ENCODE results near the gene PDCD7. TPM values are rescaled to one million over a fixed set of nuclear protein-coding genes. Genes with fewer than 3 reads are reported as not detected.

PDCD7 gene
- total and polyA plus RNA-seq, 10 donors = 9.8 to 27.3 (median 22.1) TPM

GRCh38 chr15:65084500-65085206 lies 49.0 kb downstream of the PDCD7 start:
- 74 to 85% (median 80%) methylated on average over 7 of the region's 7 CpGs for WGBS, 5 donors
- H3K4me1 ChIP-seq = peaks cover 0 to 75% (median 24%) of the 10 kb centered on the region in 6 donors
- TF ChIP-seq, protein P1, sequence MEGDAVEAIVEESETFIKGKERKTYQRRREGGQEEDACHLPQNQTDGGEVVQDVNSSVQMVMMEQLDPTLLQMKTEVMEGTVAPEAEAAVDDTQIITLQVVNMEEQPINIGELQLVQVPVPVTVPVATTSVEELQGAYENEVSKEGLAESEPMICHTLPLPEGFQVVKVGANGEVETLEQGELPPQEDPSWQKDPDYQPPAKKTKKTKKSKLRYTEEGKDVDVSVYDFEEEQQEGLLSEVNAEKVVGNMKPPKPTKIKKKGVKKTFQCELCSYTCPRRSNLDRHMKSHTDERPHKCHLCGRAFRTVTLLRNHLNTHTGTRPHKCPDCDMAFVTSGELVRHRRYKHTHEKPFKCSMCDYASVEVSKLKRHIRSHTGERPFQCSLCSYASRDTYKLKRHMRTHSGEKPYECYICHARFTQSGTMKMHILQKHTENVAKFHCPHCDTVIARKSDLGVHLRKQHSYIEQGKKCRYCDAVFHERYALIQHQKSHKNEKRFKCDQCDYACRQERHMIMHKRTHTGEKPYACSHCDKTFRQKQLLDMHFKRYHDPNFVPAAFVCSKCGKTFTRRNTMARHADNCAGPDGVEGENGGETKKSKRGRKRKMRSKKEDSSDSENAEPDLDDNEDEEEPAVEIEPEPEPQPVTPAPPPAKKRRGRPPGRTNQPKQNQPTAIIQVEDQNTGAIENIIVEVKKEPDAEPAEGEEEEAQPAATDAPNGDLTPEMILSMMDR (IDR thresholded peaks at IDR 0.05 in 8 of 11, conservative IDR thresholded peaks at IDR 0.05 in 3 of 11) = no peak
- TF ChIP-seq POLR2A (IDR thresholded peaks at IDR 0.05) (no peak), POLR2AphosphoS5 (IDR thresholded peaks at IDR 0.05) (no peak)
- peaks cover 0 to 45% (median 6%) of the 10 kb centered on the region in 7 donors for H3K27me3 ChIP-seq (replicated peaks in 1 of 7)
- no peaks in the 10 kb centered on the region for H3K9me3 ChIP-seq
- DNase-seq = no peak
- H3K4me3 ChIP-seq = no peak overlapping the region
- intact Hi-C loops (cut with DNase I; ENCODE audit: low total_unique reads) = no loop called here
- peak overlapping the region in 6 of 8 donors; percentile 9 to 59 (median 46) for H3K27ac ChIP-seq
- H3K36me3 ChIP-seq = no peaks in the 10 kb centered on the region

DNA sequence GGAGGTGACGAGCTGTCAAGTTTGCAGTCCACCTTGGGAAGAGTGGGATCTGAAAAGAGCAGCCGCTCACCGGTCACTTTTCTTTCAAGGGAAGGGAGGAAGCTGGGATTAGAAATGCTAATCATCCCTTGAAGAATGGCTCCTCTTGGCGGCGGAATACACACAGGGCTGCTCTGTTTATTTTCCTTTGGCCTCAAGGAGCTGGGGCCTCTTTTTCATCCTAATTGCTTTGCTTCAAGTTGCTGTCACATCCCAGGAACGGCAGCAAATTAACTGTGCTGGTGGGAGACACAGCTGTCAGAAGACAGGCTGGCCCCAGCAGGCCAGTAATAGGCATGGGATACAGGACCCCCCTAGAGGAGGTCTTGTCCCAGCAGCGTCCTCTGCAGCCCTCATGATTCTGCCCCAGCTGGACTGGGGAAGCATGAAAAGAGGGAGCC lies 50.3 kb downstream of the PDCD7 start:
- no peak for DNase-seq
- peaks cover 0 to 58% (median 6%) of the 10 kb centered on the region in 7 donors for H3K27me3 ChIP-seq (replicated peaks in 1 of 7)
- H3K4me3 ChIP-seq = no peak overlapping the region
- WGBS, 5 donors = 60 to 80% (median 71%) methylated on average over 6 to 7 of the region's 7 CpGs
- peaks cover 0 to 62% (median 22%) of the 10 kb centered on the region in 6 donors for H3K4me1 ChIP-seq
- TF ChIP-seq POLR2A (IDR thresholded peaks at IDR 0.05) = no peak
- TF ChIP-seq POLR2AphosphoS5 (IDR thresholded peaks at IDR 0.05) = no peak
- TF ChIP-seq, protein P1 (IDR thresholded peaks at IDR 0.05 in 8 of 11, conservative IDR thresholded peaks at IDR 0.05 in 3 of 11) = no peak
- no peaks in the 10 kb centered on the region for H3K9me3 ChIP-seq
- peak overlapping the region in 4 of 8 donors; percentile 38 to 58 (median 43) for H3K27ac ChIP-seq
- no peaks in the 10 kb centered on the region for H3K36me3 ChIP-seq
- intact Hi-C loops (cut with DNase I; ENCODE audit: low total_unique reads) = no loop called here

DNA sequence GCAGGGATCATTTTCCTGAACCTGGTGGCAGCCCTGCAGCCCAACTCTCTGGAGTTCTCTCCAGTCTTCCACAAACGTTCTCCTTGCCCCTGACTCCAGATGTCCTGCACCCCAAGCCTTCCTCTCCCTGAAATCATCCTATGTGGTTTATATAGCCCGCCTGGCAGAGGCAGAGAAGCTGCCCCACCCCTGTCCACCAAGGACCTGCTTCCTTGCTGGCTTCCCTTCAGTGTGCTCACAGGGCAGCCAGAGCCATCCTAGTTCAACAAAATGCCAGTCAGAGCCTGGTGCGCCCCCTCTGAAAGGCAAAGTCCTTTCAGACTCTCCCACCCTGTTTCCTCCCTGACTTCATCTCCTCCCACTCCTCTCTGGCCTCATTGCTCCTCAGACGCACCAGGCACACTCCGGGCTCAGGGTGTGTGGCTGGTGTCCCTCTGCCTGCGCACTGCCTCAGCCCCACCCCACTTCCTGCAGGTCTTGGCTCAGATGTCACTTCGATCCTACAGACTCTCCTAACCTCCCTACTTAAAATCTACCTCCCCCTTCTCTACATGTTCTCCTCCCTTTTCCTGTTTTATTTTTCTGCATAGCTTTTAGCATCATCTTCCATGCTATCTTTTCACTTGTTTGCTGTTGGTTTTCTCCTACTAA lies 51.2 kb downstream of the PDCD7 start:
- peaks cover 3 to 63% (median 28%) of the 10 kb centered on the region in 6 donors for H3K4me1 ChIP-seq
- intact Hi-C loops (cut with DNase I; ENCODE audit: low total_unique reads) = no loop called here

More for the DNA sequence above, 51.2 kb downstream of the PDCD7 start:
- TF ChIP-seq, protein P1 (IDR thresholded peaks at IDR 0.05 in 8 of 11, conservative IDR thresholded peaks at IDR 0.05 in 3 of 11) = no peak
- TF ChIP-seq POLR2A (IDR thresholded peaks at IDR 0.05) (no peak), POLR2AphosphoS5 (IDR thresholded peaks at IDR 0.05) (peak in 2 of 3 donors; percentile 39 to 60)
- H3K9me3 ChIP-seq = no peaks in the 10 kb centered on the region
- H3K4me3 ChIP-seq = no peak overlapping the region
- peak overlapping the region in 5 of 8 donors; percentile 26 to 58 (median 31) for H3K27ac ChIP-seq
- DNase-seq = no peak
- peaks cover 0 to 67% (median 13%) of the 10 kb centered on the region in 7 donors for H3K27me3 ChIP-seq (replicated peaks in 1 of 7)
- no peaks in the 10 kb centered on the region for H3K36me3 ChIP-seq
- WGBS, 5 donors = 8 to 11% (median 9%) methylated on average over 7 of the region's 7 CpGs
